ENCODE results near the gene YWHAG.
"Not testable (repeated sequence)": the region's sequence is repeated elsewhere in the genome, so short reads cannot be mapped to it uniquely, and the experiment has no call there.

Gene YWHAG

DNA sequence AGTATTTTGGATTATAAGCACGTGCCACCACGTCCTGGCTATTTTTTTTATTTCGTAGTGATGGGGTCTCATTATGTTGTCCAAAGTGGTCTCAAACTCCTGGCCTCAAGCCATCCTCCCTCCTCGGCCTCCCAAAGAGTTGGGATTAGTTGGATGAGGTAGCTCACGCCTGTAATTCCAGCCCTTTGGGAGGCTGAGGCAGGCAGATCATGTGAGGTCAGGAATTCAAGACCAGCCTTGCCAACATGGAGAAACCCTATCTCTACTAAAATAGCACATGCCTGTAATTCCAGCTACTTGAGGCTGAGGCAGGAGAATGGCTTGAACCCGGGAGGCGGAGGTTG is 21.8 kb upstream of the YWHAG start:
- DNase-seq (ENCODE audit: low read depth in 2 of 2), result no peak

DNA sequence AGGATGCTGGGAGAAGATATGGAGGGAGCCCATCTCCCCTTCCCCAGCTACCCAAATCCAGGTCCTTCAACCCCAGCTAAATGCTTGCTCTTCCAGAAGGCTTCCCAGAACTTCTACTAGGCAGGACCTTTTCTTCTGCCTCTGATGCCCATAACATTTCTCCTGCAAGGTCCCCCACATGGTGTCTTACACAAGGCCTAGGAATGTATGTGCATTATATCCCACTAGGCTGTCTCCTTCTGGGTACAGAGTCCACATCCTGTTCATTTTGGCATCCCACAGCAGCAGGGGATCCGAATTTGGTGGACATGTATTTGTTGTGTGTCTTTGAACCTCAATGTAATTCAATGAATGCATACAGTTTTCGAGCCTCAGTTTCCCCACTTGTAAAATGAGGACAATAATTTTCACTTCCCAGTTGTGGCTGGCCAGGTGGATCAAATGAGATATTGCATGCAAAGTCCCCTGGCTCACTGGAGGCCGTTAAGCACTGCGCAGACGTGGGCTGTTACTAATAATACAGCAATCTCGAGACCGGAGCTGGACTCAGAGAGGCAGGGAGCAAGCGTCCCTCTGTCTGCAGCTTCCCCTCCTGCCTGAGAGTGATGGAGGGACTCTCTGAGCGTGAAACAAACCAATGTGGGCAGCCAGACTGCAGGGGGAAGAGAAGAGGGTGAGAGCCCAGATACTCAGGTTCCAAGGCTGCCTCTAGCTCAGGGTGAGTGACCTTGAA is 18.6 kb upstream of the YWHAG start:
- DNase-seq (ENCODE audit: low read depth in 2 of 2), result no peak

DNA sequence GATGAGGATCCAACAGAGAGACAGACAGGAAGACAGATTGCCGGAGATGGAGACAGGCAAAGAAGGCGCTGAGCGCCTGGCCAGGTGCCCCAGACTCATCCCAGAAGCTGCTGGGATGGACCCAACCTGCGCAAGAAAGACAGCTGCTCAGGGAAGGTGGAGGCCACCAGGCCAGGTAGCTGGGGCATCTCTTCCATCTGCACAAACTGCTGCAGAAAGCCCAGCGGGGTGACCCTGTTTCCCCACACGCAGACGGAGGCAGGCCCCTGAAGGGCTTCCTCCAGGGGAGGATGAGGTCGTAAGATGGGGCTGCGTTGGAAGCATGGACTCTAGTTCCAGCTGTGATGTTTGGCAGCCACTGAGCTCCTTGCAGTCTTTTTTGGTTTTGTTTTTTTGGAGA is 16.5 kb upstream of the YWHAG start:
- DNase-seq (ENCODE audit: low read depth in 2 of 2), result no peak

DNA sequence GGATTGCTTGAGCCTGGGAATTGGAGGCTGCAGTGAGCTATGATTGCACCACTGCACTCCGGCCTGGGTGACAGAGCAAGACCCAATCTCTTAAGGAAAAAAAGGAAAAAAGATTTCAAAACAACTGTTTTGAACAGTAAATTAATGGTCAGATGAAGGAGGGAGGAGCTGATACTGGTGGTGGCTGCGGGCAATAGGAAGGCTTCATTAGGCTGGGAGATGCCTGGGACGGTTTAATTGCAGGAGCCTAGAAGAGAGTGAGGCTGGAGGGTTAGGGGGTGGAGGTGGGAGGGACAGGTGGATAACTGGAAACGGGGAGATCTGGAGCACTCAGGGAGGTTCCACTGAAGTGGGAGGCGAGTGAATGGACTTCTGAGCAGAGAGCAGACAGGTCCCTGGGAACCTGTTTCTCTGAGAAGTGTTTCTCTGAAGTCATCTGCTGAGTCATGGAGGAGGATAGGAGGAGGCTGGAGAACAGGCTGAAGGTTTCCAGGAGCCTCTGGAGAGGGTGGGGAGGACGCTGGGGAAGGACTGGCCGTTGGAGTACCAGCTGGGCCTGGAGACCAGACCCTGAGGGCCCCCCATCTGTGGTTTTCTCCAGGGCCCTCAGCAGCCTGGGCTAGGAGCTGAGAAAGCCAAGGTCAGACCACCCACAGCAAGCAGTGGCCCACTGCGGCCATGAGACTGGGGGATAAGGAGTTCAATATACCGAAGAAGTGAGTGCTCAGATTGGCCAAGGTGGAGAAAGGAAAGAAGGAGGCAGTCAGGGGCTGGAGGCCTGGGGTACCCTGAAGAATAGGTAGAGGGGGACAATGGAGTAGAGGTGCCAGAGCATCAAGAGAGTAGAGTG is 14.4 kb upstream of the YWHAG start:
- DNase-seq (ENCODE audit: low read depth in 2 of 2), result no peak

DNA sequence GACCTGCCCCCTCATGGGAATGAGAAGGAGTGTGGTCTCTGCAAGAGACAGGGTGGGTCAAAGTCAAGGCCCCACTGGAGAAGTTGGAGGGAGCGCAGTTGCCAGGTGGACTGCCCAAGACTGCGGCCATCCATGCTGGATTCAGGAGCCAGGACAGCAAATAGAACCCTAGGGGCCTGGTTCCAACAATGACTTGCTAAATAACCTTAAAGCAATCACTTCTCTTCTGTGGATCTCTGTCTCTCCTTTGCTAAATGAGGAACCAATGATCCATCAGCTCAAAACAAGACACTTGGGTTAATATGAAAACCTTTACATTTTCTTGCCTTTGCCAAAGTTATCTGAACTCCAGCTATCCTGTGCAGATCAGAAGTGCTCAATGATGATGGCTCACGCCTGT is 12.6 kb upstream of the YWHAG start:
- DNase-seq (ENCODE audit: low read depth in 2 of 2), result no peak

DNA sequence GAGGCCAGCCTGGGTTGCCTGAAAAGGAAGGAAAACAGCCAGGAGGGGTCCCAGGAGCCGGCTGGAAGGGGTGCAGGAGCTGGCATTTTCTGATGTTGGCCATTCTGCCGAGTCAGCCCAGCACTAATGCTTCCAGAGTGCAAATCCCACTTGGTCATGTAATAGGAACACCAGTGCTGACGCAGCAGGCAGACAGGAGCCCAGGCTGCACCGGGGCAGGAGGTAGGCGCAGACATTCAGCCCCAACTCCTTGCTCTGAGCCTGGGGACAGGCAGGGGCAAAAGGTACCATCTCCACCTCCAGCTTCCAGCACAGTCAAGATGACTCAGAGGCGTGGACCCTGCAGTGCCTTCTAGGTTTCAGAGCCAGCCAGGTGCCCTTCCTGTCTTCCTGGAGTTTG is 10.2 kb upstream of the YWHAG start:
- DNase-seq (ENCODE audit: low read depth in 2 of 2), result no peak

- no peak for DNase-seq (ENCODE audit: low read depth in 2 of 2)
Observed at GRCh38 chr7:76368190-76368589, 9.4 kb upstream of the YWHAG start.

DNA sequence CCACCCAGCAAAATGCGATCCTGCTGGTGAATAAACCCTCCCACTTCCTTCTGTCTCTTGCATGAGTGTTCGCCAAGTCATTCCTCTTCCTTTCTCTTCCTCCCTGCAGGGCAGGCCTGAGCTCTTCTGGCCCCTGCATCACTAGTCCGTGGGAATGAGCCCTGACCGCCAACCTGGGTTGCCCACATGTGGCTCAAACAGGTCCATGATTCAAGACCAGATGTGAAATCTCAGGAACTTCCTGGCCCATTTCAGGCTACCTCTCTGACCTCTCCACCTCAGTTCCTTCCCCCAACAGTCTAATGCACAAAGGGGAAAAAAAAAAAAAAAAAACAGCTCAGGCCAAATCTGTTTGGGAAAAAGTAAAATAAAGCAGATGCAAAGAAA is 5.4 kb upstream of the YWHAG start:
- DNase-seq (ENCODE audit: low read depth in 2 of 2), result no peak

DNA sequence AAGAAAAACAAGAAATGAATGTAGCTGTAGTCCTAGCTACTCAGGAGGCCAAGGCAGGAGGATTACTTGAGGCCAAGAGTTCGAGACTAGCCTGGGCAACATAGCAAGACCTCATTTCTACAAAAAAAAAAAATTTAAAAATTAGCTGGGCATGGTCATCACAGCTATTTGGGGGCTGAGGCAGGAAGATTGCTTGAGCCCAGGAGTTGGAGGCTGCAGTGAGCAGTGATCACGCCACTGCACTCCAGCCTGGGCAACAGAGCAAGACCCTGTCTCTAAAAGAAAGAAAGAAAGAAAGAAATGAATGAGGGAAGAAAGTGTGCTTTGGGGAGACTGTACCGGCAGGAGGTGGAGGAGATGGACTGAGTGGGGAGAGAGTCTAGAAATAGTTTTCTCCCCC is 5.0 kb upstream of the YWHAG start:
- not testable (repeated sequence) for DNase-seq (ENCODE audit: low read depth in 2 of 2)

- no peak for DNase-seq (ENCODE audit: low read depth in 2 of 2)
Observed at GRCh38 chr7:76359978-76360638, 1.3 kb upstream of the YWHAG start.

DNA sequence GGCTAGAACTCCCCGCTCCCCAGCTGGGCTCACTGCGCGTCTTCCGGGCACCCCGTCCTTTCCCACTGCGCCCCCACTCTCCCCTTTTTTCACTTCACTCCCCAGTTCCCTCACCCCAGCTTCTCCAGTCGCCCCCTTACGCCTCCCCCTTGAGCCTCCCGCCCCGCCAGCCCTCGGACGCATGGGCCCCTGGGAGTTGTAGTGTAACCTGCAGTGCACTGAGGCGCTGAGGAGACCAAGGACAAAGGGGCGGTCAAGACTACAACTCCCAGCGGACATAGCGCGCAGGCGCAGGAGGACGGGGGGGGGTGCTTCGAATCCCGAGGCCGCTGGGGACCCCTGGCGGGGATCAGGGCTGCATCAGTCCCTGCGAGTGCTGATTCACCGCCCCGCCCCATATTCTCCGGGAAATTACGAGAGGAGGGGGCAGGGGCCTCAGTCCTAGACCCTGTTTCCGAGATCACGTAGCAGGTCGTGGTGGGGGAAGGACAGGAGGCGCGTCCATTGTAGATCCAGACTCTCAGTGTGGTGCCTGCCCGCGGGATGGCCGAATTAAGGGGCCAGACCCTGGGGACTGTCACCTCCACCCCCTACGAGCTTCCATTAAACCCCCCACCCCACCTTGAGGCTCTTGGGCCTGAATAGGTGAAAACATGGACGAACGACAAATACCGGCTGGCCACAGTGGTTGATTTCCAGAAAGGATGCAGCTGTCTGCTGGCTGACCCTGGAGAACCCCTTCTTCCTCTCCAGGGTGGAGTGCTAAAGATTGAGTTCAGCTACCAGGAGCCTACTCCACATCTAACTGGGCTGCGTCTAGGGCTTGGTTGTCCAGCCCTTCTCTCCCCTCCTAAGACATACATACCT is 553 bp upstream of the YWHAG start:
- peak; percentile 91 to 92 for DNase-seq (ENCODE audit: low read depth in 2 of 2)

DNA sequence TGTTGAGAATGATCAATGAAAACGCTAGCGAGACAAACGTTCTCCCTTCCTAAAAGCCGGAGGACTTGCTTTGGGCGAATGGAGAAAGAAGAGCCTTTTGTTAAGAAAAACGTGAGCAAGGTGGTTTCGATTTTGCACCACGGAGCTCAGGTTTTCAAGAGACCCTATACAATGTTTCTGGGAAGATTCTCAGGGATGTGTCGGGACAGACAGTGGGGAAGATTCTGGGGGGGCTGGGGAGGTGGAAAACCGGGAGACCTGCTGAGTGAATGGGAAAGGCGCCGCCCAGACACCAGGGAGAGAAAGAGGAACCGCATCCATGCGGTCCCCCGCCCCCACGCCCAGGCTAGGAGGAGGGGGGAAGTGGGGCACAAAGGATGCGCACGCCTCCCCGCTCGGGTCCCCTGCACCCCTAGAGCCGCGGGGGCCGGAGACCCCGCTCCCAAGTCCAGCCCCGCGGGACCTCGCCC is 745 bp downstream of the YWHAG start:
- peak; percentile 28 to 35 for DNase-seq (ENCODE audit: low read depth in 2 of 2)

GRCh38 chr7:76357475-76358010 is 1.2 kb downstream of the YWHAG start:
- no peak for DNase-seq (ENCODE audit: low read depth in 2 of 2)

DNA sequence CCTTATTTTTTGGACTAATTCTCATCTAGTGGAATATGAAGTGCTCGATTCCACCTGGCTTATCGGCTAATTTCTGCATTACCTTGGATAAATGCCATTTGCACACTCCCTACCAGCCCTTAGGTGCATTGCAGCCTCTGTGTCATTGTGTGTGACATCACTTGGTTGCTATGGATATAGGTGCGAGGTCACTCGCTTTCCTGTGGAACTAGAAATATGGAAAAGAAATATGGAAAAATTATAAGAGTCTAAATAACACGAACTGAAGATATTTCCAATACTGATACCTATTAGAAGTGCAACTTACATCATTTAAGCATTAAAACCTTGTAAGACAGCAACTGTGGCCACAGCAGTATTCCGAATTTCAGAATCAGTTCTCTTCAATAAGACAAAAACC is 2.0 kb downstream of the YWHAG start:
- no peak for DNase-seq (ENCODE audit: low read depth in 2 of 2)

DNA sequence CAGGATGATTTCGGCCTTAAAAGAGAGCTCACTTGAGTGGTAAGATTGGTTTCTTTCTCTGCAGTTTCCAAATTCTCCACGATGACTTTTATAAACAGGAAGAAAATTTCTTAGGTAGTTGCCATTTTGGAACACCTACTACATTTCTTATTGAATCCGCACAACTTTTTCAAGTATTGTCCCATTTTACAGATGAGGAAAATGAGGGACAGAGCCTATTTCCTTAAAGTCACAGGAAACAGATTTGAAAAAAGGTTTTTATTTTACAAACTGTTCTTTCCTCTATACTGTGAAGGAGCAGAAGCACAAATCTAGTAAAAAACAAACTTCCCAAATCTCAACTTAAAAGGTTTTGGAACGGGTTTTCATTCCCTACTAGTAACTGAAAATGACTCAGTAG is 2.7 kb downstream of the YWHAG start:
- DNase-seq (ENCODE audit: low read depth in 2 of 2), result no peak

- DNase-seq (ENCODE audit: low read depth in 2 of 2), result no peak
Observed at GRCh38 chr7:76354981-76355730, 3.6 kb downstream of the YWHAG start.

- no peak for DNase-seq (ENCODE audit: low read depth in 2 of 2)
Observed at GRCh38 chr7:76354516-76354915, 4.3 kb downstream of the YWHAG start.

GRCh38 chr7:76353744-76354143 is 5.0 kb downstream of the YWHAG start:
- no peak for DNase-seq (ENCODE audit: low read depth in 2 of 2)

GRCh38 chr7:76352193-76352592 is 6.6 kb downstream of the YWHAG start:
- no peak for DNase-seq (ENCODE audit: low read depth in 2 of 2)

DNA sequence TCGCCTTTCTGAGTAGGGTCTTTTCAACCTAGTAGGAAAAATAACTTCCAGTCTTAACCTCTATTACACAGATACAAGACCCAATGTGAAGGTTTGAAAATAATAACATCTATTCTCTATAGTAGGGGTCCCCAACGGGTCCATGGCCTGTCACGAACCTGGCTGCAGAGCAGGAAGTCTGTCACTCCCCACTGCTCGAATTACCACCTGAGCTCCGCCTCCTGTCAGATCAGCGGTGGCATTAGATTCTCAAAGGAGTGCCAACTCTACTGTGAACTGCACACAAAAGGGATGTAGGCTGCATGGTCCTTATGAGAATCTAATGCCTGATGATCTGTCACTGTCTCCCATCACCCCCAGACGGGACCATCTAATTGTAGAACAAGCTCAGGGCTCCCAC is 7.4 kb downstream of the YWHAG start:
- no peak for DNase-seq (ENCODE audit: low read depth in 2 of 2)

Data from stimulated activated CD8-positive, alpha-beta memory T cell treated with anti-CD3 and anti-CD28 coated beads, Interleukin-15, amount 100 ng/mL, for 4 hours (primary cell).